ENCODE measurements around the gene BRD4. TPM values are rescaled to one million over a fixed set of nuclear protein-coding genes. Genes with fewer than 3 reads are reported as not detected.

Gene BRD4
- total RNA-seq, 2 experiments from 2014 or later: 33.6 to 143 TPM

- H2AFZ ChIP-seq (ENCODE audit: low read length): no peak overlapping the region
- H4K20me1 ChIP-seq (ENCODE audit: insufficient read depth, low read length): peaks cover 75% of the 10 kb centered on the region
- ChIA-PET POLR2A (interaction anchor here (0.9 to 1.1 kb wide), 2 partner anchors 15 to 34 kb away, joined by 3 to 4 read pairs; no protein-coding TSS in a partner anchor), CTCF (ENCODE audit: unreplicated experiment) (no interaction called here)
- H3K4me3 ChIP-seq (ENCODE audit: low read depth, low read length, poor library complexity, severe bottlenecking): no peak overlapping the region
- H3K9me3 ChIP-seq (ENCODE audit: low read length): no peaks in the 10 kb centered on the region
- peaks cover 91% of the 10 kb centered on the region for H3K4me1 ChIP-seq (ENCODE audit: insufficient read depth, low read length, poor library complexity, severe bottlenecking)
- no TSS peak for BruUV-seq (replicated peaks)
- peak overlapping the region; percentile 26; the same call in 1 of the 2 replicates for H3K4me2 ChIP-seq (ENCODE audit: low read length)
- intact Hi-C loops (cut with micrococcal nuclease; ENCODE audit: unreplicated experiment): no loop called here
- H3K9me2 ChIP-seq (ENCODE audit: insufficient read depth, low read length): no peaks in the 10 kb centered on the region
- DNase-seq (ENCODE audit: low spot score): no peak
- H3K36me3 ChIP-seq (ENCODE audit: insufficient read depth, low read length): peaks cover 13% of the 10 kb centered on the region; the same call in 1 of the 2 replicates
- H3K27ac ChIP-seq (ENCODE audit: low read depth, low read length, poor library complexity, severe bottlenecking): no peak overlapping the region
- peaks cover 100% of the 10 kb centered on the region for H3K79me2 ChIP-seq (ENCODE audit: insufficient read depth, low read depth, low read length)
- TF ChIP-seq EZH2phosphoT487 (IDR thresholded peaks at IDR 0.05; ENCODE audit: borderline replicate concordance, low read depth, low read length): no peak
- no peak for TF ChIP-seq CTCF (conservative IDR thresholded peaks at IDR 0.05; ENCODE audit: low read length)
These were observed 49.0 kb downstream of the BRD4 start for GRCh38 chr19:15283141-15283883.

GRCh38 chr19:15282311-15282705 is 50.0 kb downstream of the BRD4 start:
- H3K27ac ChIP-seq (ENCODE audit: low read depth, low read length, poor library complexity, severe bottlenecking): peak overlapping the region; percentile 2
- no TSS peak for BruUV-seq (replicated peaks)
- peaks cover 100% of the 10 kb centered on the region for H3K79me2 ChIP-seq (ENCODE audit: insufficient read depth, low read depth, low read length)
- POLR2A ChIA-PET: interaction anchor here (1.1 kb wide), 1 partner anchor 35 kb away, joined by 3 read pairs; no protein-coding TSS in a partner anchor
- H3K36me3 ChIP-seq (ENCODE audit: insufficient read depth, low read length): peaks cover 13% of the 10 kb centered on the region; the same call in 1 of the 2 replicates
- no peaks in the 10 kb centered on the region for H3K9me2 ChIP-seq (ENCODE audit: insufficient read depth, low read length)
- CTCF ChIA-PET (ENCODE audit: unreplicated experiment): no interaction called here
- intact Hi-C loops (cut with micrococcal nuclease; ENCODE audit: unreplicated experiment): no loop called here
- peaks cover 66% of the 10 kb centered on the region for H4K20me1 ChIP-seq (ENCODE audit: insufficient read depth, low read length)
- peaks cover 81% of the 10 kb centered on the region for H3K4me1 ChIP-seq (ENCODE audit: insufficient read depth, low read length, poor library complexity, severe bottlenecking)
- no peak overlapping the region for H3K4me2 ChIP-seq (ENCODE audit: low read length)
- no peak overlapping the region for H3K4me3 ChIP-seq (ENCODE audit: low read depth, low read length, poor library complexity, severe bottlenecking)
- no peak for DNase-seq (ENCODE audit: low spot score)
- no peak overlapping the region for H2AFZ ChIP-seq (ENCODE audit: low read length)
- no peak for TF ChIP-seq CTCF (conservative IDR thresholded peaks at IDR 0.05; ENCODE audit: low read length)
- no peak for TF ChIP-seq EZH2phosphoT487 (IDR thresholded peaks at IDR 0.05; ENCODE audit: borderline replicate concordance, low read depth, low read length)
- no peaks in the 10 kb centered on the region for H3K9me3 ChIP-seq (ENCODE audit: low read length)

Data from OCI-LY7 (cell line).